A549 (cell line): Measurements from ENCODE around the gene ZNF846. TPM values are rescaled to one million over a fixed set of nuclear protein-coding genes. Genes with fewer than 3 reads are reported as not detected.
A peak's percentile ranks its signal among the peaks of the same experiment; 100 is the strongest.
"Not testable (repeated sequence)": the region's sequence is repeated elsewhere in the genome, so short reads cannot be mapped to it uniquely, and the experiment has no call there.

Experiments
- ATAC-seq, 2 experiments: fragments of 200-7000 bp in 1 of 2; fragments of >200 bp in 1 of 2; cut with Nextera tagmentation in 1 of 2; cut with Tn5 transposase in 1 of 2; 3 replicates each; pipeline versions ENCODE4 v1.8.0 to v1.9.1; 2018 to 2020; ENCODE audit warnings: mild to moderate bottlenecking in 1 of 2, moderate library complexity in 1 of 2
- CTCF ChIA-PET: fragments of 300-600 bp; sonication (Branson Sonifier 250); formaldehyde crosslinking; extraction: SDS; loops from one replicate; lab custom pipeline; 2021; ENCODE audit warnings: antibody characterized with exemption, inconsistent platforms; lab: Yijun Ruan, JAX
- POLR2A ChIA-PET: fragments of 350-600 bp; formaldehyde crosslinking; extraction: SDS; loops from one replicate; lab custom pipeline; 2021; ENCODE audit warnings: antibody characterized with exemption, inconsistent platforms; lab: Yijun Ruan, JAX
- DNase-seq, 2 experiments: peaks; one replicate each; pipeline versions ENCODE4 v3.0.0 to v3.0.0-alpha.2; 2011 to 2016; ENCODE audit warnings: low read depth in 1 of 2, low spot score in 1 of 2
- FAIRE-seq: peaks from 2 replicates; lab custom pipeline; 2011; peaks lifted over from hg19 to GRCh38; lab: Jason Lieb, UNC
- H3K27ac ChIP-seq, 2 experiments: fragments of >200 bp; sonication (Bioruptor Twin); formaldehyde crosslinking; 3 replicates each; pipeline ENCODE4 v1.5.1; 2016 to 2017
- H3K4me1 ChIP-seq: fragments of >200 bp; sonication (Bioruptor Twin); formaldehyde crosslinking; 3 replicates; pipeline ENCODE4 v1.6.1; 2016
- H3K4me2 ChIP-seq: fragments of >200 bp; sonication (Bioruptor Twin); formaldehyde crosslinking; 3 replicates; pipeline ENCODE4 v1.6.1; 2016
- H3K4me3 ChIP-seq: fragments of >200 bp; sonication (Bioruptor Twin); formaldehyde crosslinking; 3 replicates; pipeline ENCODE4 v1.5.1; 2016
- H3K9me3 ChIP-seq: fragments of >200 bp; sonication (Bioruptor Twin); formaldehyde crosslinking; 3 replicates; pipeline ENCODE4 v1.6.1; 2016
- CTCF ChIP-seq: fragments of >200 bp; sonication (Bioruptor Twin); formaldehyde crosslinking; IDR thresholded peaks from 3 replicates; pipeline ENCODE4 v1.5.1; 2016
- EHF ChIP-seq: fragments of 250-450 bp; sonication (Bioruptor Pico); IDR thresholded peaks from 2 replicates; pipeline ENCODE4 v1.5.0; 2020; ENCODE audit warnings: mild to moderate bottlenecking
- EP300 ChIP-seq, 2 experiments: fragments of >200 bp; sonication (Bioruptor Twin); formaldehyde crosslinking; IDR thresholded peaks; 2 replicates in 1 of 2; 3 replicates in 1 of 2; pipeline ENCODE4 v1.6.1; 2016 to 2017
- FOSB ChIP-seq: fragments of 250-450 bp; sonication (Bioruptor Pico); IDR thresholded peaks from 2 replicates; pipeline ENCODE4 v1.5.0; 2020; ENCODE audit warnings: mild to moderate bottlenecking, moderate library complexity
- JUN ChIP-seq, 2 experiments: fragments of >200 bp; sonication (Bioruptor Twin); formaldehyde crosslinking; IDR thresholded peaks; 2 replicates in 1 of 2; 3 replicates in 1 of 2; pipeline ENCODE4 v1.6.1; 2016 to 2017
- KDM1A ChIP-seq: fragments of 200-600 bp; sonication (generic); IDR thresholded peaks from 2 replicates; pipeline ENCODE4 v1.6.1; 2016; ENCODE audit warnings: low read depth, mild to moderate bottlenecking
- MAFK ChIP-seq: fragments of 450-650 bp; IDR thresholded peaks from 2 replicates; pipeline ENCODE4 v1.6.1; 2014; ENCODE audit not compliant: partially characterized antibody
- MAX ChIP-seq: IDR thresholded peaks from 2 replicates; pipeline ENCODE4 v1.6.1; 2012
- POLR2A ChIP-seq: IDR thresholded peaks from 2 replicates; pipeline ENCODE4 v1.6.1; 2012; ENCODE audit warnings: mild to moderate bottlenecking, low read length
- RNF2 ChIP-seq: fragments of 200-600 bp; sonication (generic); IDR thresholded peaks from 2 replicates; pipeline ENCODE4 v1.6.1; 2016; ENCODE audit warnings: low read depth, mild to moderate bottlenecking, antibody characterized with exemption, moderate library complexity, borderline replicate concordance
- TP53 ChIP-seq: fragments of 250-450 bp; sonication (Bioruptor Pico); IDR thresholded peaks from 2 replicates; pipeline ENCODE4 v1.5.0; 2021; ENCODE audit warnings: mild to moderate bottlenecking, moderate library complexity
- ZSCAN20 ChIP-seq: fragments of 250-450 bp; sonication (Bioruptor Pico); IDR thresholded peaks from 2 replicates; pipeline ENCODE4 v1.8.0; 2022; ENCODE audit warnings: mild to moderate bottlenecking, moderate library complexity
- WGBS: methylation state at CpG from one replicate; pipeline ENCODE4 v1.1.6; 2017; ENCODE audit errors: missing lambda C conversion rate; 5-methylcytosine and 5-hydroxymethylcytosine counted together
- polyA plus RNA-seq, 4 experiments: library from polyadenylated mRNA; depleted of rRNA in 3 of 4; stranded (reverse); fragments of >200 nt; fragmentation: RNase III in 1 of 4; extraction: RNeasy Plus Mini Kit Qiagen cat#74134 plus additional on column Dnase treatment in 1 of 4; gene quantifications; 2 replicates in 3 of 4; 3 replicates in 1 of 4; pipeline ENCODE4 v1.2.3, GENCODE V29; 2011 to 2017
- TF ChIP-seq, protein P1 (sequence below): fragments of 150-350 bp; IDR thresholded peaks from 2 replicates; pipeline ENCODE4 v1.6.1; 2014; ENCODE audit warnings: low read depth, mild to moderate bottlenecking, low read length
- TF ChIP-seq, protein P2 (sequence below): IDR thresholded peaks from 2 replicates; pipeline ENCODE4 v1.6.1; 2012; ENCODE audit warnings: low read depth, borderline replicate concordance
- TF ChIP-seq, protein P3 (sequence below): fragments of >200 bp; sonication (Bioruptor Twin); formaldehyde crosslinking; IDR thresholded peaks from 2 replicates; pipeline ENCODE4 v1.6.1; 2016

ZNF846 gene
- polyA plus RNA-seq, 2 of the 4 experiments (the other 2 are of a cell fraction) = 2.1 to 4.5 TPM

DNA sequence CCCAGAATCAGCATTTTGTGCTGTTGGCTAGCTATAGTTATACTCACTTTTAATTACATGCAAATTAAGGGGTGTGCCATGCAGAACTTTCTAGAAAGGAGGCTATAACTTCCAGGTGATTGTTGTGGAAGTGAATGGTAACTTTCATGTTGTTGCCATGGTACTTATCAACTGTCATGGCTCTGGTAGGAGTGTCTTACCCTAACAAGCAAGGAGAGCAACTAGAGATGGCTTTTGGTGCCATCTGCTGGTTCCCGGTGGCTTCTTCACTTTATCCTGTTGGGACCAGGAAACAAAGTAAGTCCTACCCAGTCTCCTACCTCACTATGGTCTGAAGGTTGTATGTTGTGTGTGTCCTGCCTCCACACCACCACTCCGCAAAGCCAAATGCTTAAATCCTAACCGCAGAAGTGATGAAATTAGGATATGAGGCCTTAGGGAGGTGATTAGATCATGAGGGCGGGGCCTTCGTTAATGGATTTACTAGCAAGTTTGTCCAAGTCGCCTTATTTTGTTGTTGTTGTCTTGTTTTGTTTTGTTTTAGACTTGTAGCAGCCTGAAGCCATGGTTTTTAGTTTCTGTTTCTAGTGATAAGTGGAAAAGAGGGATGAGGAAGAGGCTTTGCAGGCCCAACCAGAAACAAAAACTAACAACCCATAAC, 27.7 kb upstream of the ZNF846 start (continued):
- TF ChIP-seq EP300 (IDR thresholded peaks at IDR 0.05) = no peak
- TF ChIP-seq CTCF = peak; percentile 65
- TF ChIP-seq JUN (IDR thresholded peaks at IDR 0.05) = no peak
- TF ChIP-seq, protein P1, sequence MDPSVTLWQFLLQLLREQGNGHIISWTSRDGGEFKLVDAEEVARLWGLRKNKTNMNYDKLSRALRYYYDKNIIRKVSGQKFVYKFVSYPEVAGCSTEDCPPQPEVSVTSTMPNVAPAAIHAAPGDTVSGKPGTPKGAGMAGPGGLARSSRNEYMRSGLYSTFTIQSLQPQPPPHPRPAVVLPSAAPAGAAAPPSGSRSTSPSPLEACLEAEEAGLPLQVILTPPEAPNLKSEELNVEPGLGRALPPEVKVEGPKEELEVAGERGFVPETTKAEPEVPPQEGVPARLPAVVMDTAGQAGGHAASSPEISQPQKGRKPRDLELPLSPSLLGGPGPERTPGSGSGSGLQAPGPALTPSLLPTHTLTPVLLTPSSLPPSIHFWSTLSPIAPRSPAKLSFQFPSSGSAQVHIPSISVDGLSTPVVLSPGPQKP = no peak
- no peak for TF ChIP-seq FOSB (CRISPR knock-in tag)

DNA sequence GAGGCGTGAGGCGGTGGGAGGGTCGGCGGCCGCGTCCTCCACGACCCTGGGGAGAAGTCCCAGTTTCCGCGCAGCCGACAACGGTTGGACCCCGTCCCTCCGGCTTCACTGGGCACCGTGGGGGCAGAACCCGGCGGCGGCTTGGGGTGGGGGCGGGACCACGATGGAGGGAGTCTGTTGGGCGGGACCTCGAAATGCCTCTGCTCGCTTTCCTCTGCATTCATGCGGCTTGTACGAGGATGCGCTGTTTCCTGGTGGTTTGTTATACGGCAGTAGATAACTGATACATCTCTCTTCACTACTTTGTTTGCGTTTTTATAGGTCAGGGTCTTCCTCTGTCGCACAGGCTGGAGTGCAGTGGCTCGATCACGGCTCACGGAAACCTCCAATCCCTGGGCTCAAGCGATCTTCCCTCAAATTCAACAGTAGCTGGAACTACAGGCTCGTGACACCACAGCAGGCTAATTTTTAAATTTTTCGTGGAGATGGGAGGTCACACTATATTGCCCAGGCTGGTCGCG, 24.6 kb upstream of the ZNF846 start:
- peak overlapping the region; percentile 61 for H3K4me3 ChIP-seq
- ChIA-PET POLR2A (no interaction called here), CTCF (no interaction called here)
- H3K4me1 ChIP-seq = 0 out of 3 replicates have a peak, but pooled peaks cover 3% of the 10 kb centered on the region
- FAIRE-seq (no peak), ATAC-seq (peak; percentile 5 to 26; a peak in 4 of 6 replicates), DNase-seq (peak in 1 of 2 experiments; percentile 33)
- 84% methylated on average over 17 of the region's 36 CpGs for WGBS
- peak overlapping the region; percentile 67 to 89 for H3K27ac ChIP-seq
- TF ChIP-seq MAX (peak; percentile 15; the same call in 1 of the 2 replicates), RNF2 (no peak)
- H3K4me2 ChIP-seq = peak overlapping the region; percentile 89
- H3K9me3 ChIP-seq = no peaks in the 10 kb centered on the region

DNA sequence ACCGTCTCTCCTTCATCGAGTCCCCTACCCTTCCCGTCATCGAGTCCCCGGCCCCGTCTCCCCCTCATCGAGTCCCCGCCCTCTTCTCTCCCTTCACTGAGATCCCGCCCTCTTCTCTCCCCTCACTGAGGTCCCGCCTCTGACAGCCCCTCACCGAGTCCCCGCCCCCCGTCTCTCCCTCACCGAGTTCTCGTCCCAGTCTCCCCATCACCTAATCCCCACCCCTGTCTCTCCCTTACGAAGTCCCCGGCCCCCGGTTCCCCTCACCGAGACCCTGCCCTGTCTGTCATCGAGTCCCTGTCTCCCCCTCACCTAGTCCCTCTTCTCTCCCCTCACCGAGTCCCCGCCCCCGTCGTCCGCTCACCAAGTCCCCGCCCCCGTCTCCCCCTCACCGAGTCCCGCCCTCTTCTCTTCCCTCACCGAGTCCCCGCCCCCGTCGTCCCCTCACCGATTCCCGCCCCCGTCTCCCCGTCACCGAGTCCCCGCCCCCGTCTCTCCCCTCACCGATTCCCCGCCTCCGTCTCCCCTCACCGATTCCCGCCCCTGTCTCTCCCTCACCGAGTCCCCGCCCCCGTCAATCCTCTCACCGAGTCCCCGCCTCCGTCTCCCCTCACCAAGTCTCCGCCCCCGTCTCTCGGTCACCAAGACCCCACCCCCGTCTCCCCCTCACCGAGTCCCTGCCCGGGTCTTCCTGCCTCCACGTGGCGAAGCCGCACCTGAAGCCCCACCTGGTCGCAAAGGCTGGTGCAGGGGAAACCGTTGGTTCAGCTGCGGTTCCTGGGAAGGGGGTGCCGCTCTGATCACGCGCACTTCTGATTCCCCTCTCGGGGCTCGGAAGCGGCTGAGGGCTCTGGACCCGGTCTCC, 23.9 kb upstream of the ZNF846 start:
- 0% methylated on average over 2 of the region's 70 CpGs for WGBS
- peak; percentile 59 to 90 for DNase-seq
- ATAC-seq = peak; percentile 79 to 89

DNA sequence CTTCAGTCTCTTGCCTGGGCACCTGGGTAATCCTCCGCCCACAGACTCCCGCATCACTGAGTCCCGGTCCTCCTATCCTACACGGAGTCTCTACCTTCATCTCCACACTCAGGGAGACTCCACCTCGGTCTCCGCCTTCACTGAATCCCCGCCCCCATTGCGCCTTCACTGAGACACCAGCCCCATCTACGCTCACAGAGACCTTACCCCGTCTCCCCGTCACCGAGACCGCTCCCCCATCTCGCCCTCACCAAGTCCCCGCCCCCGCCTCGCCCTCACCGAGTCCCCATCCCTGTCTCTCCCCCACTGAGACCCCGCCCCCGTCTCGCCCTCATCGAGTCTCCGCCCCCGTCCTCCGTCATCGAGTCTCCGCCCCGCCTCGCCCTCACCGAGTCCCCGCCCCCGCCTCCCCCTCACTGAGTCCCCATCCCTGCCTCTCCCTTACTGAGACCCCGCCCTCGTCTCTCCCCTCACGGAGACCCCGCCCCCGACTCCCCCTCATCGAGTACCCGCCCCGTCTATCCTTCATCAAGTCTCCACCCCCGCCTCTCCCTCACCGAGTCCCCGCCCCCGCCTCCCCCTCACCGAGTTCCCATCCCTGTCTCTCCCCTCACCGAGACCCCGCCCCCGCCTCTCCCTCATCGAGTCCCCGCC, 23.1 kb upstream of the ZNF846 start:
- H3K4me3 ChIP-seq = peak overlapping the region; percentile 61

More for the DNA sequence above, 23.9 kb upstream of the ZNF846 start:
- Histone ChIP-seq H3K27ac (peak overlapping the region; percentile 67 to 89), H3K4me2 (peak overlapping the region; percentile 89), H3K4me3 (peak overlapping the region; percentile 61), H3K9me3 (no peaks in the 10 kb centered on the region), H3K4me1 (0 out of 3 replicates have a peak, but pooled peaks cover 3% of the 10 kb centered on the region)
- FAIRE-seq = no peak
- TF ChIP-seq EHF (CRISPR knock-in tag) (no peak), MAX (peak; percentile 64), MAFK (no peak)
- TF ChIP-seq, protein P2, sequence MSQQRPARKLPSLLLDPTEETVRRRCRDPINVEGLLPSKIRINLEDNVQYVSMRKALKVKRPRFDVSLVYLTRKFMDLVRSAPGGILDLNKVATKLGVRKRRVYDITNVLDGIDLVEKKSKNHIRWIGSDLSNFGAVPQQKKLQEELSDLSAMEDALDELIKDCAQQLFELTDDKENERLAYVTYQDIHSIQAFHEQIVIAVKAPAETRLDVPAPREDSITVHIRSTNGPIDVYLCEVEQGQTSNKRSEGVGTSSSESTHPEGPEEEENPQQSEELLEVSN = peak; percentile 36; the same call in 1 of the 2 replicates
- ChIA-PET POLR2A (no interaction called here), CTCF (no interaction called here)

GRCh38 chr19:9791073-9791367, 22.5 kb upstream of the ZNF846 start:
- DNase-seq, FAIRE-seq, H3K9me3 ChIP-seq, POLR2A ChIA-PET, ATAC-seq, H3K4me1 ChIP-seq: not testable (repeated sequence)
- Histone ChIP-seq H3K27ac (peak overlapping the region in 1 of 2 experiments; percentile 89; a peak in 1 of 6 replicates), H3K4me3 (peak overlapping the region; percentile 61; the same call in 2 of the 3 replicates), H3K4me2 (peak overlapping the region; percentile 89)
- WGBS = 94% methylated on average over 6 of the region's 6 CpGs
- CTCF ChIA-PET = interaction anchor here (0.6 to 0.7 kb wide), 2 partner anchors 715 to 1467 kb away, joined by 3 read pairs; no protein-coding TSS in a partner anchor

More for the DNA sequence above, 23.1 kb upstream of the ZNF846 start:
- WGBS = 6% methylated on average over 7 of the region's 50 CpGs
- CTCF ChIA-PET = no interaction called here
- H3K4me1 ChIP-seq = 0 out of 3 replicates have a peak, but pooled peaks cover 3% of the 10 kb centered on the region
- TF ChIP-seq, protein P3, sequence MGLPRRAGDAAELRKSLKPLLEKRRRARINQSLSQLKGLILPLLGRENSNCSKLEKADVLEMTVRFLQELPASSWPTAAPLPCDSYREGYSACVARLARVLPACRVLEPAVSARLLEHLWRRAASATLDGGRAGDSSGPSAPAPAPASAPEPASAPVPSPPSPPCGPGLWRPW = no peak
- TF ChIP-seq TP53 (CRISPR knock-in tag) = no peak
- TF ChIP-seq POLR2A = no peak
- TF ChIP-seq KDM1A = no peak
- no peak for TF ChIP-seq ZSCAN20
- POLR2A ChIA-PET = no interaction called here
- peak overlapping the region; percentile 89 for H3K4me2 ChIP-seq
- ATAC-seq = peak; percentile 74 to 88
- FAIRE-seq = no peak
- peak; percentile 64 to 92 for DNase-seq
- H3K27ac ChIP-seq = peak overlapping the region; percentile 65 to 89; a peak in 5 of 6 replicates
- H3K9me3 ChIP-seq = no peaks in the 10 kb centered on the region

- ATAC-seq, CTCF ChIA-PET, FAIRE-seq, H3K4me3 ChIP-seq, H3K9me3 ChIP-seq, DNase-seq, POLR2A ChIA-PET, H3K4me2 ChIP-seq, H3K27ac ChIP-seq: not testable (repeated sequence)
- peaks cover 11% of the 10 kb centered on the region; the same call in 1 of the 3 replicates for H3K4me1 ChIP-seq
- WGBS = 84% methylated on average over 5 of the region's 5 CpGs
These were observed 21.0 kb upstream of the ZNF846 start for GRCh38 chr19:9789579-9789978.
